Urothelium cell line (cell line): ENCODE measurements around the gene FBXL4.

Experiments used
- DNase-seq: peaks from one replicate; pipeline ENCODE4 v3.0.0; 2011; ENCODE audit warnings: low spot score, mixed read lengths
- FAIRE-seq: peaks from 2 replicates; lab custom pipeline; 2011; peaks lifted over from hg19 to GRCh38; lab: Jason Lieb, UNC

The FBXL4 gene

GRCh38 chr6:98840996-98841513 is 106.7 kb downstream of the FBXL4 start:
- no peak for FAIRE-seq
- DNase-seq = no peak

GRCh38 chr6:98840385-98840784 is 107.4 kb downstream of the FBXL4 start:
- FAIRE-seq = no peak
- DNase-seq = no peak

GRCh38 chr6:98839781-98840361 is 107.9 kb downstream of the FBXL4 start:
- FAIRE-seq (no peak), DNase-seq (no peak)

GRCh38 chr6:98838975-98839374 is 108.8 kb downstream of the FBXL4 start:
- no peak for DNase-seq
- no peak for FAIRE-seq

GRCh38 chr6:98838032-98838431 is 109.7 kb downstream of the FBXL4 start:
- FAIRE-seq (no peak), DNase-seq (no peak)

- DNase-seq (no peak), FAIRE-seq (no peak)
These were observed 110.5 kb downstream of the FBXL4 start for GRCh38 chr6:98836962-98837944.

GRCh38 chr6:98836025-98836961 is 111.5 kb downstream of the FBXL4 start:
- no peak for FAIRE-seq
- no peak for DNase-seq

GRCh38 chr6:98835149-98836024 is 112.4 kb downstream of the FBXL4 start:
- no peak for DNase-seq
- no peak for FAIRE-seq

GRCh38 chr6:98834060-98835031 is 113.4 kb downstream of the FBXL4 start, which contains the start of gene POU3F2:
POU3F2 (plus strand) TSS chr6:98834574; CDS start chr6:98834874, 300 bp downstream.
- FAIRE-seq (no peak), DNase-seq (no peak)

- FAIRE-seq (no peak), DNase-seq (no peak)
These were observed 114.3 kb downstream of the FBXL4 start for GRCh38 chr6:98833307-98834059.

GRCh38 chr6:98833057-98833306 is 114.8 kb downstream of the FBXL4 start:
- DNase-seq (no peak), FAIRE-seq (no peak)

GRCh38 chr6:98832284-98833056 is 115.3 kb downstream of the FBXL4 start:
- FAIRE-seq (no peak), DNase-seq (no peak)

- no peak for DNase-seq
- no peak for FAIRE-seq
These were observed 115.8 kb downstream of the FBXL4 start for GRCh38 chr6:98831959-98832283.

- DNase-seq (no peak), FAIRE-seq (no peak)
These were observed 116.4 kb downstream of the FBXL4 start for GRCh38 chr6:98831057-98831958.

- no peak for DNase-seq
- no peak for FAIRE-seq
These were observed 117.6 kb downstream of the FBXL4 start for GRCh38 chr6:98830146-98830545.

GRCh38 chr6:98828941-98829411 is 118.8 kb downstream of the FBXL4 start:
- DNase-seq (no peak), FAIRE-seq (no peak)
